ENCODE results near the gene RELL1.

The RELL1 gene

DNA sequence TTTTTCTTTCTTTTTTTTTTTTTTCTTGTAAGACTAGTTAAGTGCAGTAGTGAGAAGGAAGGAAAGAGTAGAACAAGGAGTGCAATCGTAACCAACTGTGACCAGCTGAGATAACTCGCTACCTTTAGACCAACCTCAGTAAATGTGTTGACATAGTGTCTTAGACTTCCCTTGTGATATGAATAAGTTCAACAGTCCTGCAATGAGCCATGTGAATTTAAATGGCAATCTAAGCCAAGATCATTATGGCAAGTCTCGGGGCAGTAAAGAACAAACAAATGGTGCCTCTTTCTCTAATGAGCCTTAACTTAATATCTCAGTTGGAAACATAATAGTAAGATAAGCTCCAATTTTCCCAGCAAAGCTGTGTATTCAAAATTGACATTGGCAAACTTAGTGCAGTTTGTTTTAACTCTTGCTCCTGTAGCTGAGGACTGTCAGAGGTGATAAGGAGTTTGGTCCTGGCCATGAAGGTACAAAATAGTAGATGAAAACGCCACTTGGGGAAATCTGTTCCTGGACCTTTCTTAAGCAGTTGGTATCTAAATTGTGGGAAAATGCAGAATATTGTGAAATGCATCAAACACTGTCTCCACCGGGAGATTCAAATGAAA is 13.8 kb upstream of the RELL1 start:
- TF ChIP-seq, protein P1, sequence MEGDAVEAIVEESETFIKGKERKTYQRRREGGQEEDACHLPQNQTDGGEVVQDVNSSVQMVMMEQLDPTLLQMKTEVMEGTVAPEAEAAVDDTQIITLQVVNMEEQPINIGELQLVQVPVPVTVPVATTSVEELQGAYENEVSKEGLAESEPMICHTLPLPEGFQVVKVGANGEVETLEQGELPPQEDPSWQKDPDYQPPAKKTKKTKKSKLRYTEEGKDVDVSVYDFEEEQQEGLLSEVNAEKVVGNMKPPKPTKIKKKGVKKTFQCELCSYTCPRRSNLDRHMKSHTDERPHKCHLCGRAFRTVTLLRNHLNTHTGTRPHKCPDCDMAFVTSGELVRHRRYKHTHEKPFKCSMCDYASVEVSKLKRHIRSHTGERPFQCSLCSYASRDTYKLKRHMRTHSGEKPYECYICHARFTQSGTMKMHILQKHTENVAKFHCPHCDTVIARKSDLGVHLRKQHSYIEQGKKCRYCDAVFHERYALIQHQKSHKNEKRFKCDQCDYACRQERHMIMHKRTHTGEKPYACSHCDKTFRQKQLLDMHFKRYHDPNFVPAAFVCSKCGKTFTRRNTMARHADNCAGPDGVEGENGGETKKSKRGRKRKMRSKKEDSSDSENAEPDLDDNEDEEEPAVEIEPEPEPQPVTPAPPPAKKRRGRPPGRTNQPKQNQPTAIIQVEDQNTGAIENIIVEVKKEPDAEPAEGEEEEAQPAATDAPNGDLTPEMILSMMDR (IDR thresholded peaks at IDR 0.05; ENCODE audit: control extremely low read depth, extremely low read depth, low read depth, missing control alignments) = no peak
- POLR2A ChIA-PET = no interaction called here
- CTCF ChIA-PET = interaction anchor here (0.9 to 2.1 kb wide), 6 partner anchors 9 to 229 kb away, joined by 3 to 6 read pairs (median 4); no protein-coding TSS in a partner anchor
- DNase-seq (ENCODE audit: extremely low spot score) = no peak

DNA sequence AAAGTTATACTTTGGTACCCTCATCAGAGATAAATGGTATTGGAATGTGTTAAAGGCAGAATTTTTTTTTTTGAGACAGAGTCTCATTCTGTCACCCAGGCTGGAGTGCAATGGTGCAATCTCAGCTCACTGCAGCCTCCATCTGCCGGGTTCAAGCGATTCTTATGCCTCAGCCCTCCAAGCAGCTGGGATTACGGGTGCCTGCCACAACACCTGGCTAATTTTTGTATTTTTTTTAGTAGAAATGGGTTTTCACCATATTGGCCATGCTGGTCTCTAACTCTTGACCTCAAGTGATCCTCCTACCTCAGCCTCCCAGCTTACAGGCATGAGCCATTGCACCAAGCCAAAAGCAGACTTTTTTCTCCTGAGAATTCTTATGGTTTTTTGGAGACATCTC is 11.4 kb upstream of the RELL1 start:
- CTCF ChIA-PET = no interaction called here
- TF ChIP-seq, protein P1 (IDR thresholded peaks at IDR 0.05; ENCODE audit: control extremely low read depth, extremely low read depth, low read depth, missing control alignments) = no peak
- no peak for DNase-seq (ENCODE audit: extremely low spot score)
- POLR2A ChIA-PET = no interaction called here

DNA sequence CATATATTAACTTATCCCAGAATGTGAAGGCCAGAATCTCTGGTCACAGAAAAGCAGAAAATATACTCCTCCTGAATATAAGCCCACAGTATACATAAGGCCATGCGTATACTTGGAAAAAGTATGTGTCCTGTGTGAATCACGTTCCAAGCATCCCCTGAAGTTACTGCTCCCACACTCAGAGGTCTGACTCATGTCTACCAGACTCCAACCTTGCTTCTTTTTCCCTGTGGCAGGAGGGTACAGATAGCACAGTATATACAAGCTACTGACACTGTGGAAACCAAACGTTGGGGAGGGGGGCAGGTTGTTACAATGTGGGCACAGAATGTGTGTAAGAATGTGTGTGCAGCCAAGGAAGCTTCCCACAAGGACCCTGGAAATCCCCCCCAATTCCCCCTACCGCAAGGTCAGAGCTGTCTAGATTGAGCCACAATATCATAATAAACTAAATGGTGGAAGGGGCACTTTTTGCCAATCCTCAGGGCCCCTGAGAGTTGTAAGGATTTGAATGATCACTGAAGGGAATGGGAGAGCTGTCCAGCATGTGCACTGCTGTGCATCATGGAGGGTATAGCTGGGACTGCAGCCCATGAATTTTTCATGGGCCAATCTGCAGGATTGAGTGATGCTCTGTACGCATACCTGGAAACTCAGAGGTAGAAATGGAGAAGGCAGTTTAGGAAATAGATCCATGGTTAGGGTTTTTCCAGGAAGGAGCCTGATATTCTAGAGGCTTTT is 7.4 kb upstream of the RELL1 start:
- DNase-seq (ENCODE audit: extremely low spot score) = no peak
- ChIA-PET CTCF (interaction anchor here (1.1 to 1.3 kb wide), 2 partner anchors 13 to 28 kb away, joined by 3 to 4 read pairs; no protein-coding TSS in a partner anchor), POLR2A (no interaction called here)
- TF ChIP-seq, protein P1 (IDR thresholded peaks at IDR 0.05; ENCODE audit: control extremely low read depth, extremely low read depth, low read depth, missing control alignments) = no peak

DNA sequence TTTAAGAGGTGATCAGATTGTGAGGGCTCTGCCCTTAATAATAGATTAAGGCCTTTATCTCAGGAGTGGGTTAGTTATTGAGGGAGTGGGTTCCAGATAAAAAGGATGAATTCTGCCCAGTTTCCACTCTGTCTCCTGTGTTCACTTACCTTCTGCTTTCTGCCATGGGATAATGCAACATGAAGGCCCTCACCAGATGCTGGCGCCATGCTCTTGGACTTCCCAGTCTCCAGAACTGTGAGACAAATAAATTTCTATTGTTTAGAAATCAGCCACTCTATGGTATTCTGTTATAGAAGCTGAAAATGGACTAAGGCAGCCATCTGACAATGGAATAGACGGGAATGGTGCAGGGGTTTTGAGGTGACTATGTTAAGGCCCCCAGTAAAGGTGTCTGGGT is 6.9 kb upstream of the RELL1 start:
- TF ChIP-seq, protein P1 (IDR thresholded peaks at IDR 0.05; ENCODE audit: control extremely low read depth, extremely low read depth, low read depth, missing control alignments) = no peak
- POLR2A ChIA-PET = no interaction called here
- CTCF ChIA-PET = interaction anchor here (1.1 kb wide), 1 partner anchor 13 kb away, joined by 3 read pairs; no protein-coding TSS in a partner anchor
- no peak for DNase-seq (ENCODE audit: extremely low spot score)

DNA sequence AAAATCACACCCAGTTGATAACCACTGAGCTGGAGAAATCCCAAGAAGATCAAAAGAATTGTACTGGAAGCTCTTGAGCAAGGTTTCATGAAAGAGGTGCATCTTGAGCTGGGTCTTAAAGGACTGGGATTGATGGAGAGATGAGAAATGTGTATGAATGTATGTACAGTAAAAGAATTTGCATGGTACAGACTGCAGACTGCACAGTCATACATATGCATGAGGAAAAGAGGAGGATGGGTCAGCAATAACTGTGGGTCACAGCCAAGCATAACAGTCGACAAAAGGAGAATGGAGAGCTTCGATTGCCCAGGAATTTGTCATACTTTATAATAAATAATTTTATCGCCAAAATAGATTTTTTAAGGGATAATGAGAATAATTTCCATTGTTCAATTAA is 4.8 kb upstream of the RELL1 start:
- ChIA-PET POLR2A (no interaction called here), CTCF (interaction anchor here (0.6 to 2.8 kb wide), 8 partner anchors 8 to 52 kb away, joined by 3 to 8 read pairs (median 4); no protein-coding TSS in a partner anchor)
- DNase-seq (ENCODE audit: extremely low spot score) = no peak
- TF ChIP-seq, protein P1 (IDR thresholded peaks at IDR 0.05; ENCODE audit: control extremely low read depth, extremely low read depth, low read depth, missing control alignments) = no peak

DNA sequence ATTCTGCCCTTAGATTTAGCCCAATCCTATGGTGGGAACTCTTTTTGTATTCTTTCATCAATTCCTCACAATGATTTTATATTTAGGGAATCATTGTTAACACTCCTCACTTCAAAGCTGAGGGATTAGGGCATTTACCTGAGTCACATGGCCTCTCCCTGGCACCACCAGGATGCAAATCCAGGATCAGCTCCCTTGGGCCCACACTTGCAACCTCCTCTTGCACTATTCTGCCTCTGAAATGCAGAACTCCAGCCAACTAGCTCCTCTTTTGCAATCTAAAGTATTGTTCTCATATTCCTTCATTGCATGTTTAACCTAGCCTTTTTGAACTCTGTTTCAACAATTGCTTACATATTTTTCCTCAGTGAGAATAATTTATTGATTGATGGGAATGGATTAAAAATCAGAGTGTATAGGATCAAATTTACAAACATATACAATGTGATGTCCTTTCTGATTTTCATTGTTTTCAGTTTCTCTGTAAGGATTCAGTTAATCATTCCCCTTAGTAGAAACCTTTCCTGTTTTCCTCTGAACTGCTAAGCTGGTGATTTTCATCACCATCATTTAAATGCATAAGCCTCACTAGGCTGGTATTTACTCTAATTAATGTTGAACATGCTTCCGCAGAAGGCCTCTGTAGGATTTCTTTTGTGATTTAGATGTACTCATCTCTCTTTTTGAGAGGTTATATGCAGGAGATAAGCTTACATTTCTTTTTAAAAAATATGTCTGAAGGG is 3.3 kb upstream of the RELL1 start:
- DNase-seq (ENCODE audit: extremely low spot score) = no peak
- ChIA-PET POLR2A (no interaction called here), CTCF (interaction anchor here (0.9 to 2.8 kb wide), 5 partner anchors 12 to 114 kb away, joined by 3 to 8 read pairs (median 5); no protein-coding TSS in a partner anchor)
- TF ChIP-seq, protein P1 (IDR thresholded peaks at IDR 0.05; ENCODE audit: control extremely low read depth, extremely low read depth, low read depth, missing control alignments) = no peak
